Endometrial microvascular endothelial cells (primary cell): Measurements from ENCODE around the gene MSI1. TPM values are rescaled to one million over a fixed set of nuclear protein-coding genes. Genes with fewer than 3 reads are reported as not detected.

Experiments
- in situ Hi-C: cut with HindIII; loops from 2 replicates; pipeline ENCODE4 v1.10.0; 2017; ENCODE audit warnings: low sequenced_read_pairs, low pct_unique_long_range_greater_than_20kb; ENCODE audit errors: inconsistent ontology term
- total RNA-seq: library from RNA; depleted of rRNA; stranded (reverse); fragments of >200 nt; gene quantifications from one replicate; pipeline ENCODE4 v1.2.3, GENCODE V29; 2015; ENCODE audit errors: inconsistent ontology term

Gene MSI1
- total RNA-seq, 1 donor from 2014 or later, result not detected

GRCh38 chr12:120381752-120382419 lies 12.9 kb upstream of the MSI1 start:
- in situ Hi-C loops, result no loop called here

GRCh38 chr12:120378036-120378435 lies 9.1 kb upstream of the MSI1 start:
- in situ Hi-C loops, result no loop called here

DNA sequence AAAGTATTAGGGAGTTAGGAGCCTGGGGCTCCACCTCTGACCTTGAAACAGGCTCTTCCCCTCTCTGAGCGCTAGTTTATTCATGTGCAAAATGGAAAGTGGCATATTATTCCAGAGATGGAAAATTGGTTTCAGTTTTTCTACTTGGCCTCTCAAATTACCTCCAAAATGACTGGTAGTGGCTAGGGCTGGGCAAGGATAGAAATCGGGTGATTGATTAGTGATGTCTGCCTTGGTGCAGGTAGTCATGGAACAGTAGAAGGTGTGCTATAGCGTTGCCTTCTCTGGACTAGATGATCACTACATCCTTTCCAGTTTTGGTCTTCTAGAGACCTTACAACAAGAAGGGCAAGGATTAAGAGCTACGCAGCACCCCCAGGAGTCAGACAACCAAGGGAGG lies 8.6 kb upstream of the MSI1 start:
- in situ Hi-C loops, result no loop called here

DNA sequence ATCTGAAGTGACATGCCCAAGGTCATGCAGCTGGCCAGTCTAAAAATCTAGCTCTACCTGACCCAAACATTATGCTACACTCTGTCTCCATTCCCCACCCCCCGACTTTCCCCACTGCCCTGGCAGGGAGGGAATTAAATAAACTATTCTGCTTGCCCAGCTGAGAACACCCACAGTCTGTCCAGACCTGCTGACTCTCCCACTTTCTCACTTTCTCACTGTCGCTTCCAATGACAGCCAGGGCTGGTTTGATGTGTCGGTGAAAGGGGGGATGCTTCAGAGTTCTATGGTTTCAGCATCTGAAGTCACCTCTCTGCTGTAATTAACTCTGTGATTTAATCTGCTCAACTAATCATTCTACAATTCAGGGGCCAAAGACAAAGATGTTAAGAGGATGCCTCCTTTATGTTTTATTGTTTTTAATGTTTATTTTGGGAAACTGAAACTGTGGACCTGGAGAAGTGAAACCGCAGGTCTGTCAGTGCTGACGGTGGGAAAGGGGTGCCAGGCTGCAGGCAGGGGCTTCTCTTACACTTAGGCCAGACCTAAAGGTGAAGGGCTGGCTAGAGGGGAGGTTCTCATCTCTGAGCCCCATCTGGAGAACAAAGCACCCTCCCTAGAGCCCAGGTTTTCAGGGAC lies 8.1 kb upstream of the MSI1 start:
- in situ Hi-C loops, result no loop called here

- in situ Hi-C loops, result no loop called here
Measured at GRCh38 chr12:120376416-120376815, 7.5 kb upstream of the MSI1 start.

DNA sequence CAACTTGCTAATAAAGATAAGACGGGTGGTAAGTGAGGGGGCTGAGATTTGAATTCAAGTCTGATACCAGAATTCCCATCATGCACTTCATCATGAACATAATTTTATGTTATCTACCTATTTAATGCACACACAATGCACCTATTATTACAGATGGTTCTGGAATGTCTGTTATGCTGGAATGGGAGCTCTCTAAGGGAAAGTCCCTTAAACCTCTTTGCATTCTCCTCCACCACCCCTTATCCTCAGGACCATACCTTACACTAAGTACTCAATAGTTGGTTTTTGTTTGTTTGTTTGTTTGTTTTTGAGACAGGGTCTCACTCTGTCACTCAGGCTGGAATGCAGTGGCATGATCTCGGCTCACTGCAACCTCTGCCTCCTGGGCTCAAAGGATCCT lies 7.0 kb upstream of the MSI1 start:
- in situ Hi-C loops, result no loop called here

- in situ Hi-C loops, result no loop called here
Measured at GRCh38 chr12:120373683-120374082, 4.7 kb upstream of the MSI1 start.

- in situ Hi-C loops, result no loop called here
Measured at GRCh38 chr12:120370343-120371243, 1.6 kb upstream of the MSI1 start.

DNA sequence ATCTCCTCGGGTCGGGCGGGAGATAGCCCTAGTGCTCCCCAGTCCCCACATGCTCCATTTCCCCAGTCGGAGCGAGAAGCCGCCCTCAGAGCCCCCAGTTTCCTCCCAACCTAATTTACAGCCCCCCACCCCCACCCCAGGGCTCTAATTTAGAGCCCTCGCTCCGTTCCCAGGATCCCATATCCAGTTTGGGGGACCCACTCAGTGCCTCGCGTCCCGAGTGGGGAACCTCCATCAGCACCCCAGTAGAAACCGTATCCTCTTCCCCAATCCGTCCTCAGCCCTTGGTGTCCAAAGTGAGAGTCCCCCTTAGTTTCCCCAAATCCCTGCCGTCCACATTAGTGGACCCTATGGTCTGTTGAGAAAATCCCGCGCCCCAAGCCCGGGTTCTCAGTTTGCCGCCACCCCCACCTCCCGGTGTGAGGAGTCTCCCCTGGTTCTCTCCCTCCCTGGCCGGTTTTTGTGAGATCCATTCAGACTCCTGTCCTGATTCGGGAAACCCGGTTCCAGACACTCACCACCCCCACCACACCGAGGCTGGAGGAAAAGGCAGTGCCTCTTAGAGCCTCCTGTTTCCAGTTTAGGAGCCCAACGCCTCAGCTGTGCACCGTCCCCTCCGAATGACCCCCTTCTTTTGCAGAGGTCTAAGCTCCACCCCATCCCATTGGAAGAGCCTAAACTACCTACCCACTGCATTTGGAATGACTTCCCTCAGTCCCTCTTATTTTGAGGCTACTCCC lies 809 bp upstream of the MSI1 start:
- in situ Hi-C loops, result no loop called here

- in situ Hi-C loops, result no loop called here
Measured at GRCh38 chr12:120367924-120368788, 808 bp downstream of the MSI1 start.

DNA sequence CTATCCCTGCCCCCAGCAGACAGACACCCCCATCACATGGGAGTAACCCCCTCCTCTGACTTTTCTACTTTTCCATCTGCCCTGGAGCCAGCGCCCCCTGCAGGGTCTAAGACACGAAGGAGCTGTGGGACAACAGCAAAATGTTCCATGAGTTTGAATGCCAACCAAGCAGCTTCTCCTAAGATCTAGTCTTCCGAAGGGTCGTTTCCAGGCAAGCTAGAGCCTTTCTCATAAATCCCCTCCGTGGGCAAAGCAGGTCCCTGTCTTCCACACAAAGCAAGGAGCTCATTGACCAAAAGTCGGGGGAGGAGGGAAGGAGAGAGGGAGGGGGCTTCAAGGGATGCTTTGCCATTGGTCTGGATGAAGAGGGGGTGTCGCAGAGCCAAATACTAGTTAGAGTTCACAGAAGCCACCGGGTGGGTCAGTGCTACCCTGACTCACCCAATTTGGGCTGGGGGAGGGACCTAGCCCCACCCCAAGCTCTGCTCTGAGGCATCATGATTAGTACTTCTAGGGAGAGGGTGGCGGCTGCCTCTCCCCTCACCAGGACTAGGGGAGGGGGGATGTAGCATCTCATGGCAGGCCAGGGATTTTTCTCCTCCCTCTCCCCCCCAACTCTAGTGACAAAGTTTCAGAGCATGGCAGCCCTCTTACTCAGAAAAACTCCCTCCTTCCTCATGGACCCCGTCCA lies 1.6 kb downstream of the MSI1 start:
- in situ Hi-C loops, result no loop called here

DNA sequence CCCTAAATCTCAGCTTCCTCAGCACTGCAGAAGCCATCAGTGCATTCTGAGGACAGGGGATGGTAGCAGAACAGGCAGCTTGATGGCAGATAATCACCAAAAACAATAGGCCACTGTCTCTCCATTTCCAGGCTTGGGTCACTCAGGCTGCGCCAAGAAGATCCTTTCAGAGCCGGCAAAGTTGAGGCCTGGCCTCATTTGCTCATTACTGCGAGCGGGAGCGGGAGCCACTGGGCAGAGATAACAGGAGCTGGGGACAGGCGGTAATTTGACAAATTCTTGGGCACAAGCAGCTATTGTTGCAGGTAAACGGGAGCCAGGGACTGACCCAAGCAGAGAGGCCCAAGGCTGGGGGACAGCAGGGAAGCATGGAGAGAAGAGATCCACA lies 2.1 kb downstream of the MSI1 start:
- in situ Hi-C loops, result no loop called here

DNA sequence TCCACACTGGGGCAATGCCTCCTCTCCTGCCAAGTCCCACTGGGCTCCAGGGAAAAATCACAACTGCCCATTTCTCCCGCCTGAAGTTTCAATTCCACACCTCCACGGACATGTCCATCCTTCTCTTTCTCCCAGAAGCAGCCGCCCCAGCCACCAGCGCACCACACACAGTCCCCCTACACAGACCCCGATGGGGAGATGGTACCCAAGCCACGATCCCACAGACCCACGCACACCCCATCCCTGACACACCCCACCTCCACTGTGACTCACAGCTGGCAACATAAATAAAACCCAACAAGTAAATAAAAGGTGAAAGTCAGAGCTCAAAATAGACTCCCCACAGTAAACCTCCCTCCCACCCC lies 2.6 kb downstream of the MSI1 start:
- in situ Hi-C loops, result no loop called here

DNA sequence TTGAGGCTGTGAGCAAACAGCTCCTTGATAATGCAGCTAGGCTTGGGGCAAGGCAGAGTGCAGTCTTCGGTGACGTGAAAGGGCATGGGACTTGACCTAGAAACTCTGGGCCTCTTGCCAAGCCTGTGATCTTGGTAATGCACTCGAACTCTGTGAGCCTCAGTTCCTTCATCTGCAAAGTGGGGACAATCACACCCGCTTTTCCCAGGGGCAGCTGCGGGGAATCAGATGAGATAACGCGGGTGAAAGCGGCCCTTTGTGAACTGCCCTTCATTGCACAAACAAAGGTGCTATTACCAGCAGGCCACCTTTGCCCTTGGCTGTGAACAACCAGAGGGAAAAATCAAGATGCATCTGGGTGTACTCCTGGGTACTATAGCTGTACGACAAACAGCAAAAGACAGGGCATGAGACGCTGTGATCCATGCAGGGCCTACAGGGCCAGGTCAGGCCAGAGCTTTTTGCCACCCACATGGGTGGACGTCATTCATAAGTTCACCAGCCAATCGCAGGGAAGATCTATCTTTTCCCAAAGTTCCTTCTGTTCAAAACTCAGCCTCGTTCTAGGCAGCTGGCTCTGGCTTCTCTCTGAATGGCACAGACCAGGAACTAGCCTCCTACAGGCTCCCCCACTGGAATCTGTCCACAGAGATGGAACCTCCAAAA lies 3.2 kb downstream of the MSI1 start:
- in situ Hi-C loops, result no loop called here

DNA sequence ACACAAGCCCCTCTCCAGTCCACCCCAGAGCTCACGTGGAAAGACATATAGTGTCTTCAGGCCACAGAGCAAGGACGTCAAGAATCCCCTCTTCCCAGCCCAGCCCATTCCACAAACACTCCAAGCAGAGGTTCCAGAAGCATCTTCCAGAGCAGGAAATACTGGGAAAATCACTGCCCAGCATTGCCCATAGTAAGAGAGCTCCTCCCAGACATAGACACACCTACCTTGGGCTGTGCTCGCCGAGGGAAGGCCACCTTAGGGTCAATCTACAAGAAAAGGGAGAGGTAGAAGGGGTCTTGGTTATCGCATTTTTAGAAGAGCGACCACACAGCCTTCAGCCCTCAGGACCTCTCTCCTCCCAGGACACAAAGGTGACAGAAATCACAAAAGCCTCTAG lies 4.5 kb downstream of the MSI1 start:
- in situ Hi-C loops, result no loop called here

- in situ Hi-C loops, result no loop called here
Measured at GRCh38 chr12:120363274-120363855, 5.6 kb downstream of the MSI1 start.
